SIG-M5 treated with dmso at 0.1 percent for 504 hours (cell line): ENCODE results near the gene KIFAP3.
"Not testable (repeated sequence)": the region's sequence is repeated elsewhere in the genome, so short reads cannot be mapped to it uniquely, and the experiment has no call there.

ENCODE experiments used
- DNase-seq: peaks from one replicate; lab custom pipeline; 2025; ENCODE audit not compliant: unreplicated experiment; lab: John Stamatoyannopoulos, UW

Gene KIFAP3

DNA sequence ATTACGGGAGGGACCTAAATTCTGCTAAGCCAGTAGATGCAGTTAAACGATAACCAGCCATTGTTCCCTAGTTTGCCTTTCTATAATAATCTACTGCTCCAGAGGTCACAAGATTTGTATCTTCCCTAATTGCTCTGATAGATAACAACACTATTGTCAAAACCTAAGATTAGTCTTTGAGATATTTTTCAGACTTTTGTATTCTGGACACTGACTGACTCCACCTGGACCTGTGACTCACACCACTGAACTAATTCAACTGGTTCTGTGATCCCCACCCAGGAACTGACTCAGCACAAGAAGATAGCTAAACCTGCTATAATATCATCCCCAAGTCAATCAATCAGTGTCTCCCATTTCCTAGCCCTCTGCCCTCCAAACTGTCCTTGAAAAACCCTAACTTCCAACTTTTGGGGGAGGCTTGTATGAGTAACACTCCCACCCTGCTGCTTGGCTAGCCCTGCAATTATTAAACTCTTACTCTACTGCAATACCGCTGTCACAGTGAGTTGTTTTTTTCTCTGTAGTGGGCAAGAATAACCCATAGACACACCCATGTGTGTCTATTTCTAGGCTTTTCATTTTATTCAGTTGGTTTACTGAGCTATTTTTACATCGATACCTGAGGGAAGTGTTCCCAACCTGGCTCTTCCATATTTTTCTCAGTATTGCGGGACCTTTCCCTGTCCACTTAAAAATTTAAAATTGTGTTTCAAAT, 11.2 kb downstream of the KIFAP3 start:
- DNase-seq = no peak

- DNase-seq = not testable (repeated sequence)
Measured at GRCh38 chr1:170061676-170062075, 12.8 kb downstream of the KIFAP3 start.

GRCh38 chr1:170060015-170060520, 14.4 kb downstream of the KIFAP3 start:
- not testable (repeated sequence) for DNase-seq

GRCh38 chr1:170049176-170049800, 25.2 kb downstream of the KIFAP3 start:
- DNase-seq = no peak

GRCh38 chr1:170048515-170048914, 26.0 kb downstream of the KIFAP3 start:
- DNase-seq = no peak

DNA sequence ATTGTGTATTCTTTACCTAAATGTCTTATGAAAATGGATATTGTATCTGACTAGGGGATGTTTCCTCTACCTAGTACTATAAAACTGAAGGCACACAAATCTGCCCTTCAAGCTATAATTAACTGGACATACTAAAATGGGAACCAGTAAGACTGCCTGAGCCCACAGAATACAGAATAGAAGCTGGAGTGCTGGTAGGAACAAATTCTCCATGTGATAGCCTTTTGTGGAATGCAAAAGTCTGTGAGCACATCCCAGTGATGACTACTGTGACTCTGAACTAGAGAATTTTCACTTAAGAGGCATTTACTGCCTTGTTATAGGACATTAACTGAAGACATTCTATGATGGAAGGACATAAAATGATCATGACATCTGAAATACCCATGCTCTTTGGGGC, 30.3 kb downstream of the KIFAP3 start:
- no peak for DNase-seq

DNA sequence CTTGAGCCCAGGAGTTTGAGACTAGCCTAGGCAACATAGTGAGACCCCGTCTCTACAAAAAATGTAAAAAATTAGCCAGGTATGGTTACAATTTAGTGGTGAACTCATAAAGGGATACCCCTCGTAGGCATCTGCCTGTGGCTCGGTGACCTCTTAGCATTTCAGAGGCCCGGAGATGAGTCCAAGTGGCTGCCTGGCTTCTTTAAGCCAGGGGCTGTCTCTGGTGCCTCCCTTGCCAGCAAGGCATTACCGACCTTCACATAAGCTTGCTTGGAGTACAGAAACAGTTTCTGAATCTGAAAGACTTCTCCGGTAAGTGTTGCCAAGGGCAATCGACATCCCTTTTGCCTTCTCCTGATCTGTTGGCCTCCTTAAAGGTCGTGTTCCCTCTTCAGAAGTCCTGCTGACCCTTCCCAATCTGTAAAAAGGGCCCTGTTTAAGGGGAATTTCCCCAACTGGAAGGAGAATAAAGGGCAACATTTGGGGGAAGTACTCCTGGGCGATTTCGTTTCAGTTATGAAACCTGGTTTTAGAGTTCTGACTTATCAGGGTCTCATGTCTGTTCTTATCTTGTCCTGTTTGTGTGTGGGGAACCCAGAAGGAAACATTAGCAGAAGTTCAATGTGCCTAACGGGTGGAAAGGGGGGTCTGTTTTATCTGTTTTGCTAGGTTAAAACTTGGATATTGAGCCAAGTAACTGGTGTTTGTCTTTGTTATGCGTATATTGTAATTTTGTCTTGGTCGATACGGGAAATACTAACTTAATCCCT, 32.9 kb downstream of the KIFAP3 start:
- no peak for DNase-seq

- DNase-seq = no peak
Measured at GRCh38 chr1:170032531-170033280, 41.8 kb downstream of the KIFAP3 start.

- DNase-seq = no peak
Measured at GRCh38 chr1:170030212-170030611, 44.3 kb downstream of the KIFAP3 start.

GRCh38 chr1:170027760-170028159, 46.7 kb downstream of the KIFAP3 start:
- no peak for DNase-seq

DNA sequence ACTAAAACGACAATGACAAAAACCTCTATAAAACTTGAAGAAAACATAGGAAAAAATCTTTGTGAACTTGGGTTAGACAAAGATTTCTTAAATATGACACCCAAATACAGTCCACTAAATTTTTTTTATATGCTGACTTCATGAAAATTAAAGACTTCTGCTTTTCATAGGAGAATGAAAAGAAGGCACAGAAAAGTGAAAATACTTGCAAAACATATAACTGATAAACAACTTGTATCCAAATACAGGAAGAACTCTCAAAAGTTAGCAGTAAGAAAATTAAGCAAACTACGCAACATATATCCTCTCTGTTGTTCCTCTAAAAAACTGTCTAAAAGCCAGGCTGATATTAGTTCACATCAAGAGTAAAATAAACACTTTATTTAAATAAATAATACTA, 53.6 kb downstream of the KIFAP3 start:
- no peak for DNase-seq

DNA sequence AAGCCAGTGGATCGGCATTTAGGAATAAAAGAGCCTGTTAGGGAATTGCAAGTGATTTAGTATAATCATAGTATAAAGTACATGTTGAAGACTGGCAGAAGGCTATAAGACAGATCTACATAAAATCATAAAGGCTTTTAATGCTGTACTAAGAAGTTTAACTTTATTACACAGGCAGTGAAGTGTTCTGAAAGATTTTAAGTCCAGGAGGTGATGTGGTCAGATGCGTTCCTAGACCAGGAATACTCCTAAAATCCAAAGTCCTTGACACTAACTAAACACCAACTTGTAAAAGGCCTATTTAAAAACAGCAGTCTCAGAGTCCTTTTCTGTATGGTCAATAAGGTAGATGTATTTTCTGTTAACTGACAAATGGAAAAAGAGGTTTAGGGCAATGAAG, 57.0 kb downstream of the KIFAP3 start:
- no peak for DNase-seq

DNA sequence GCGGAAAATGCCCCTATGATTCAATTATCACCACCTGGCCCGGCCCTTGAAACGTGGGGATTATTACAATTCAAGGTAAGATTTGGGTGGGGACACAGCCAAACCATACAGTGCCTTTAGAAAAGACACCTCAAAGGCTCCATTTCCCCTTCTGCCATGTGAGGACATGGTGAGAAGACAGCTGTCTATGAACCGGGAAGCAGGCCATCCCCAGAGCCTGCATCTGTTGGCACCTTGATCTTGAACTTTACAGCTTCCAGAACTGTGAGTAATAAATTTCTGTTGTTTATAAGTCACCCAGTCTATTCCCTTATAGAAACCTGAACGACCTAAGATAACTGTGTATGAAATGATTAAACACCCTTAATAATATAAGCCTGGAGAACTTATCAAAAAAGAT, 61.6 kb downstream of the KIFAP3 start:
- DNase-seq = no peak

DNA sequence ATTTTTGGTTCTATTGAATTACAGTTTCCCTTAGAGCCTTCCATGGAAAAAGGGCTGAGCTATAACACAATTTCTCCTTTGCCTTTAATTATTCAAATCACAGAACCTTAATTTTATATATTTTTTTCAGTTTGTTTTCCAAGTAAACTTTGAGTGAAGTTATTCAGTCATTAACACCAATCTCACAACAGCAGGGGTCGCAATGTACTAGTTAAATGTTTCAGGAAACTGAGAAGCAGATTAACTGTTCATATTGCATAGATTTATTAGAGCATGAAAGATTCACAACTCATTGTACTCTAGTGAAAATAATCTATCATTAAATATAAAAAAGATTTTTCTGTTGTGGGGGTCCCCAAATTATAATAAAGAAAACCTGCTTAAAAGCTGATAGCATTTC, 64.1 kb downstream of the KIFAP3 start:
- DNase-seq = peak; percentile 21

DNA sequence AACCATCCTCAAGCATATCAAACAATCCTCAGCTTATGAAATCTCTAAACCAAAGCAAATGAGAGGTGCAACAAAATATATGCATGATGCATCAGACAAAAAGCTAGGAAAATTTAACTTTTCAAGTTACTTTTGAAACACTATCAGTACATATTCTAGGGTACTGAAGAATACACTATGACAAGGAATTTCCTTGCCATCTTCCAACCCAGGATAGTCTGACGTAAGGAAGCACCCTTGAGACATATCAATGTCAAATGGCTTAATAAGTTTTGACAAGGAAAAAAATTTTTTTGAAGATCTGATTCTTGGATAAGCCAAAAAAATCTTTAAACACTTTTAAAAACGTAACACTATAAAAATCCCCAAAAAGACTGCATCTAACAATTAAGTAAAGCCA, 64.9 kb downstream of the KIFAP3 start:
- DNase-seq = no peak

DNA sequence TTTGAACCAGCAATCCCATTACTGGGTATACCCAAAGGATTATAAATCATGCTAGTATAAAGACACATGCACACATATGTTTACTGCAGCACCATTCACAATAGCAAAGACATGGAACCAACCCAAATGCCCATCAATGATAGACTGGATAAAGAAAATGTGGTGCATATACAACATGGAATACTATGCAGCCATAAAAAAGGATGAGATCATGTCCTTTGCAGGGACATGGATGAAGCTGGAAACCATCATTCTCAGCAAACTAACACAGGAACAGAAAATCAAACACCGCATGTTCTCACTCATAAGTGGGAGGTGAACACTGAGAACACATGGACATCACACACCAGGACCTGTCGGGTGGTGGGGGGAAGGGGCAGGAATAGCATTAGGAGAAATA, 65.8 kb downstream of the KIFAP3 start:
- not testable (repeated sequence) for DNase-seq

DNA sequence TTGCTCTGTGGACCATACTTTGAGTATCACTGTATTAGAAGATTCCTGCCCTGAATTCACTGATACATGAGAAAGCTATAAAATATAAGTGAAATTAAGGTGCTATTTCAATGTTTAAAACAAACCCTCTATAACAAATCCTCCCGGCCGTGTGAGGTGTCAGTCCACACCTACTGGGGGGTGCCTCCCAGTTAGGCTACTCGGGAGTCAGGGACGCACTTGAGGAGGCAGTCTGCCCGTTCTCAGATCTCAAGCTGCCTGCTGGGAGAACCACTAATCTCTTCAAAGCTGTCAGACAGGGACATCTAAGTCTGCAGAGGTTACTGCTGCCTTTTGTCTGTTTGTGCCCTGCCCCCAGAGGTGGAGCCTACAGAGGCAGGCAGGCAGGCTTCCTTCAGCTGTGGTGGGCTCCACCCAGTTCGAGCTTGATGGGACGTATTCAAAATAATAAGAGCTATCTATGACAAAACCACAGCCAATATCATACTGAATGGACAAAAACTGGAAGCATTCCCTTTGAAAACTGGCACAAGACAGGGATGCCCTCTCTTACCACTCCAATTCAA, 71.1 kb downstream of the KIFAP3 start:
- not testable (repeated sequence) for DNase-seq

DNA sequence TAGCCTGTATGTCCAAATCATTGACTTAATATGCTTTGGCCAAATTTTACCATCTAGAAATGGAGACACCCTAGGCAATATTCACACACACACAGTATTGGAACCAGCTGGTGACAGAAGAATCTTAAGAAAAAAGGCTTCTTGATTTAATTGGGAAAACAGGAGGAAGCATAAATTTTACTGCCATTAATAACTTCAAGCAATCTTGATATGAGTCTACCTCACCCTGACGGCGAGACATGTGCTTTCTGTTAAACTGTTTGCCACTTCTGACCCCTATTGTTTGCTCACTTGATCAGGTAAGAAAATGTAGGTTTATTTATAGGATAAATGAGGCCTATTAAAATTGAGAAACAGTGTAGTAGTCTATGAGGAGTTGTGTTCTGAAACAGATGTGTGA, 73.2 kb downstream of the KIFAP3 start:
- no peak for DNase-seq

DNA sequence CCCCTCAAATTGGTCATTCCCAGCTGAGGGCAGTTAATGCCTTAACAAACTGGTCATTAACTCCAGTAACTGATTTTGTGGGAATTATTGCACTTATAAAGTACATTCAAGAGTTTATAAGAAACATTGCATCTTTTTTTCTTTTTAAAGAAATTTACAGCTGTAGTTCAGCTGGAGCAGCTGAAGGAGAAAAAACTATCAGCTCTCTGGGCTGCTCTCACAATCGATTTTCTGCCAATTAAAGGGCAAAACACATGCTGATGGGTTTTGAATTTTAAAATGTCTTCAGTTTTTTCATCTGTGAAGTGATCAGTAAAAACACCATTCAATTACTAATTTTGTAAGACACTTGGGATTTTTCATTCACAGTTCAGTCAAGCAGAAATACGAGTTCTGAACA, 74.7 kb downstream of the KIFAP3 start:
- DNase-seq = no peak

GRCh38 chr1:169999331-169999741, 75.2 kb downstream of the KIFAP3 start:
- no peak for DNase-seq

DNA sequence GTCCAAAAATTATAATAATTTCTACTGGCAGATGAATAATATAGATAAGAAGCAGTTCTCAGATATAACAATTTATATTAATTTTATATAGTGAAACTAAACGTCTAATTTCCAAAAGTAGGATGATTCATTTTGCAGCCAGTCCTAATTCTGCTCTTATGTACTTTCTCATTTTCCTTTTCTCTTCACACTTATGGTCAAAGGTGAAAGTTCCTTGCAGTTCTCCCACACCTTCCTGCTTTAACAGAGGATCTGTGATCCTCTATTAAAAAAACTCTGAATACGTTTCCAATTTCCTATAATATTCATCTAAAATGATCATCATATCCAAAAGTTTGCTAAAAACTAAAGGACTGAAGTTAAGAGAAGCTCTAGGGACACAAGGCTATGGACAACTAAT, 78.5 kb downstream of the KIFAP3 start:
- no peak for DNase-seq
